NCI-H187 (cell line): ENCODE measurements around the gene GNAO1.

Experiments
- DNase-seq, 2 experiments: peaks; one replicate each; lab custom pipeline; 2025; lab: John Stamatoyannopoulos, UW

Gene GNAO1

GRCh38 chr16:56289862-56290261 is 98.6 kb downstream of the GNAO1 start:
- no peak for DNase-seq

GRCh38 chr16:56294014-56294413 is 102.7 kb downstream of the GNAO1 start:
- no peak for DNase-seq

- no peak for DNase-seq
Measured at GRCh38 chr16:56294579-56294978, 103.3 kb downstream of the GNAO1 start.

GRCh38 chr16:56295059-56295665 is 103.9 kb downstream of the GNAO1 start:
- DNase-seq = no peak

- no peak for DNase-seq
Measured at GRCh38 chr16:56295739-56296527, 104.6 kb downstream of the GNAO1 start.

- no peak for DNase-seq
Measured at GRCh38 chr16:56297684-56298083, 106.4 kb downstream of the GNAO1 start.

- no peak for DNase-seq
Measured at GRCh38 chr16:56298116-56298515, 106.8 kb downstream of the GNAO1 start.

GRCh38 chr16:56298948-56299596 is 107.8 kb downstream of the GNAO1 start:
- DNase-seq = no peak

- DNase-seq = no peak
Measured at GRCh38 chr16:56300242-56300623, 108.9 kb downstream of the GNAO1 start.

GRCh38 chr16:56300891-56301850 is 109.9 kb downstream of the GNAO1 start:
- no peak for DNase-seq

GRCh38 chr16:56302506-56302905 is 111.2 kb downstream of the GNAO1 start:
- no peak for DNase-seq

- no peak for DNase-seq
Measured at GRCh38 chr16:56303066-56303715, 111.9 kb downstream of the GNAO1 start.

- DNase-seq = no peak
Measured at GRCh38 chr16:56303880-56304279, 112.6 kb downstream of the GNAO1 start.

GRCh38 chr16:56305956-56306565 is 114.8 kb downstream of the GNAO1 start:
- no peak for DNase-seq

GRCh38 chr16:56306690-56307533 is 115.6 kb downstream of the GNAO1 start:
- DNase-seq = no peak

GRCh38 chr16:56307534-56307873 is 116.2 kb downstream of the GNAO1 start:
- DNase-seq = no peak

GRCh38 chr16:56309008-56309407 is 117.7 kb downstream of the GNAO1 start:
- DNase-seq = no peak

- no peak for DNase-seq
Measured at GRCh38 chr16:56310690-56311089, 119.4 kb downstream of the GNAO1 start.

GRCh38 chr16:56311208-56312027 is 120.1 kb downstream of the GNAO1 start:
- DNase-seq = no peak

- DNase-seq = no peak
Measured at GRCh38 chr16:56312028-56312300, 120.7 kb downstream of the GNAO1 start.
